Tibial artery (tissue), 4 donors: Measurements from ENCODE around the gene AQP7.
A peak's percentile ranks its signal among the peaks of the same experiment; 100 is the strongest.
"Not testable (repeated sequence)": the region's sequence is repeated elsewhere in the genome, so short reads cannot be mapped to it uniquely, and the experiment has no call there.

ENCODE experiments used
- DNase-seq, 2 donors: peaks; one replicate each; pipeline ENCODE4 v3.0.0-alpha.2; 2019
- H3K27ac ChIP-seq, 2 donors: fragments of 200-600 bp; sonication (generic) in 1 of 2; 1 replicate in 1 of 2; 2 replicates in 1 of 2; pipeline ENCODE4 v1.5.1; 2018 to 2019; ENCODE audit warnings: mild to moderate bottlenecking in 1 of 2
- H3K27me3 ChIP-seq, 2 donors: fragments of 200-600 bp; sonication (generic) in 1 of 2; one replicate each; pipeline versions ENCODE4 v1.5.1 to v1.6.0; 2016 to 2019
- H3K36me3 ChIP-seq, 3 donors: fragments of 200-600 bp; sonication (generic) in 2 of 3; one replicate each; pipeline ENCODE4 v1.5.1; 2016 to 2019; ENCODE audit warnings: mild to moderate bottlenecking in 2 of 3
- H3K4me1 ChIP-seq, 4 donors: fragments of 200-600 bp; sonication (generic) in 2 of 4; 1 replicate in 3 of 4; 2 replicates in 1 of 4; pipeline ENCODE4 v1.5.1; 2016 to 2019
- H3K4me3 ChIP-seq, 2 donors: fragments of 200-600 bp; sonication (generic) in 1 of 2; 1 replicate in 1 of 2; 2 replicates in 1 of 2; pipeline ENCODE4 v1.5.1; 2018 to 2019; ENCODE audit warnings: mild to moderate bottlenecking in 2 of 2
- H3K9me3 ChIP-seq, 3 donors: fragments of 200-600 bp; sonication (generic) in 1 of 3; one replicate each; pipeline ENCODE4 v1.5.1; 2016 to 2019
- intact Hi-C: fragments of 100-400 bp; cut with DNase I; formaldehyde crosslinking; loops from one replicate; pipeline ENCODE4 v1.15.0; 2023; ENCODE audit warnings: low total_unique reads
- TF ChIP-seq, protein P1 (sequence below), 2 experiments: fragments of 200-600 bp in 1 of 2; fragments of 450-650 bp in 1 of 2; IDR thresholded peaks; one replicate each; pipeline ENCODE4 v1.5.1; 2017 to 2019; ENCODE audit warnings: antibody characterized with exemption in 2 of 2, mild to moderate bottlenecking in 1 of 2, moderate library complexity in 1 of 2

The AQP7 gene

DNA sequence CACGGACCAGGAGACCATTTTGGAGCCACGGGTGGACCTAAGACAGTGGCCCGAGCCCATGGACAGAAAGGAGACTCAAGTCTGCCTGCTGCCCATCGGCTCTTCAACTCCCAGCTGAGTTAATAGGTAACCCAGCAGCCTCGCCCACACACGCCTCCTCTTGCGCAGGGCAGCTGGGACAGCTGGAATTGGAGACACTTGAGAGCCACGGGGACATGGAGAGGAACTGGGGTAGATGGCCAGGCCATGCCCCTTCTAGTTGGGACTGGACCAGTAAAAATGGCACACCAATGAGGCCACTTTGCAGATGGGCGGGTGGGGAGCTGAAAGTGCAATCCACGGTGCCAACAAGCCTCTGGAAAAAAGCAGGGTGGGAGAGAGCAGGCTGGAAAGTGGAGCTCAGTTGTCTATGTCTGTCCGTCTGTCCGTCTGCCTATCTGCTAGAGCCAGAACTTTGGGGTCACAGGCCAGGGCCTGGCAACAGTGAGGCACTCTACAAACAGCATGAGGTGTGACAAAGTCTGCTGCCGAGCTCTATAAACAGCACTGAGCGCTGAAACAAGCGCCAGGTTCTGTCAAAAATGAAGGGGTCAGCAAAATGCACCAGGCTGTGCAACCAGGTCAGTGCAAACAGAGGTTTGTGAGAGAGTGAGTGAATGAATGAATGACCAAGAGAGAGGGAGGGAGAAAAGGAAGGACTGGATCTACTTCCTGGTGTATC, 7.0 kb downstream of the AQP7 start:
- peak in 1 of 2 donors; percentile 31 for DNase-seq
- H3K4me1 ChIP-seq: peaks cover 0 to 26% (median 13%) of the 10 kb centered on the region in 4 donors
- H3K4me3 ChIP-seq, H3K36me3 ChIP-seq, H3K27me3 ChIP-seq, H3K27ac ChIP-seq, intact Hi-C loops, H3K9me3 ChIP-seq: not testable (repeated sequence)

DNA sequence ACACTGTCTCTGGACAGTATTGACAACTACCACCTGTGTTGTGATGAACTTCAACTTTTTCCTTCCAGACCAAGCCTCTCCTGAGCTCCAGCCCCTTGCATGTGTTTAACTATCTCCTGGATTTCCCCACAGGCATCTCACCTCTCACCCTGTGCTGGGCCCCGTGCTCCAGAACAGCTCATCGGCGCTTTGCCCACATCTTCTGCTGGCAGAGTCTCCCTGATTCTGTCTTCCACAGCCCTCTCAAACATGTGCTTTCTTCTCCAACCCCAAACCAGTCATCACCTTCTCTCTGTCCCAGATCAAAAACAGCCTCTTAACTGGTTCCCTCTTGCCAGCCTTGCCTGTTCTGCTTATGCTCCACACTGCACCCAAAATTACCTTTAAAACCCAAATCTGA, 8.4 kb downstream of the AQP7 start:
- H3K27me3 ChIP-seq, H3K9me3 ChIP-seq, DNase-seq, intact Hi-C loops, H3K4me3 ChIP-seq, H3K36me3 ChIP-seq, H3K27ac ChIP-seq: not testable (repeated sequence)
- H3K4me1 ChIP-seq: peaks cover 0 to 26% (median 14%) of the 10 kb centered on the region in 4 donors

DNA sequence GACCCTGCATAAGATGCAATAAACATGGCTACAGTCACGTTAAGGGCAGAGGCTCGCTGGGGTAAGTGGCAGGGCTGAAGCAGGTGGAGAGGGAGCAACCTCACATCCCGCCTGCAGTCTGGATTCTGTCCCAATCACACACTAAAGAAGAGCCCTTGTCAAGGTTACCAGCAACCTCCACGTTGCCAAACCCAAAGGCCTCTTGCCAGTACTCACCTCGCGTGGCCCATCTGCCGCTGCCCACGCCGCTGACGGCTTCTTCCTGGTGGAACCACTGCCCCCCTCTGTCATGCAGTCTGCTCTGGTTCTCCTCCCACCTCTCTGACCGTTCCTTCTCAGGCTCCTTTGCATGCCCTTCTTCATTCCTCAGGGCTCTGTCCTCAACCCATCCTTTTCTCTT, 8.8 kb downstream of the AQP7 start:
- H3K9me3 ChIP-seq: no peaks in the 10 kb centered on the region
- DNase-seq: no peak
- TF ChIP-seq, protein P1, sequence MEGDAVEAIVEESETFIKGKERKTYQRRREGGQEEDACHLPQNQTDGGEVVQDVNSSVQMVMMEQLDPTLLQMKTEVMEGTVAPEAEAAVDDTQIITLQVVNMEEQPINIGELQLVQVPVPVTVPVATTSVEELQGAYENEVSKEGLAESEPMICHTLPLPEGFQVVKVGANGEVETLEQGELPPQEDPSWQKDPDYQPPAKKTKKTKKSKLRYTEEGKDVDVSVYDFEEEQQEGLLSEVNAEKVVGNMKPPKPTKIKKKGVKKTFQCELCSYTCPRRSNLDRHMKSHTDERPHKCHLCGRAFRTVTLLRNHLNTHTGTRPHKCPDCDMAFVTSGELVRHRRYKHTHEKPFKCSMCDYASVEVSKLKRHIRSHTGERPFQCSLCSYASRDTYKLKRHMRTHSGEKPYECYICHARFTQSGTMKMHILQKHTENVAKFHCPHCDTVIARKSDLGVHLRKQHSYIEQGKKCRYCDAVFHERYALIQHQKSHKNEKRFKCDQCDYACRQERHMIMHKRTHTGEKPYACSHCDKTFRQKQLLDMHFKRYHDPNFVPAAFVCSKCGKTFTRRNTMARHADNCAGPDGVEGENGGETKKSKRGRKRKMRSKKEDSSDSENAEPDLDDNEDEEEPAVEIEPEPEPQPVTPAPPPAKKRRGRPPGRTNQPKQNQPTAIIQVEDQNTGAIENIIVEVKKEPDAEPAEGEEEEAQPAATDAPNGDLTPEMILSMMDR (IDR thresholded peaks at IDR 0.05): no peak
- H3K27me3 ChIP-seq: no peaks in the 10 kb centered on the region
- peaks cover 0 to 26% (median 14%) of the 10 kb centered on the region in 4 donors for H3K4me1 ChIP-seq
- H3K27ac ChIP-seq: no peak overlapping the region
- intact Hi-C loops: no loop called here
- H3K36me3 ChIP-seq: no peaks in the 10 kb centered on the region
- no peak overlapping the region for H3K4me3 ChIP-seq

DNA sequence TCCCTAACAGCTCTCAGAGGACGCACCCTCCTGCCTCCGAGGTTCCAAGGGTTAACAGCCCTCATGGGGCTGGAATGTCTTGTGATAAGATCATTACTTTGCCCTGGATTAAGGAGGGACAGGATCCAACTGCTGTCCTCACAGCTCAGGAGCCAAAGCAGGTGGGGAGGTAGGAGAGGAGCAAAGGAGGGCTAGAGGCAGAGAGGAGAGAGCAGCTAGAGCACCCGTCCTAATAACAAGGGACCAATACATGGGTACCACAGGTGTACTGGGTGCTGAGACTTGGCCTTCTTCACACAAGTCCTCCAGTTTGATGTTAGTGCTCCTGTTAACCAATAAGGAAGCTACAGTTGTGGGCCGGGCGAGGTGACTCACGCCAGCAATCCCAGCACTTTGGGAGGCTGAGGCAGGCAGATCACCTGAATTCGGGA, 9.8 kb downstream of the AQP7 start:
- H3K9me3 ChIP-seq, H3K27me3 ChIP-seq, H3K4me3 ChIP-seq, intact Hi-C loops, H3K36me3 ChIP-seq, DNase-seq: not testable (repeated sequence)
- Histone ChIP-seq H3K4me1 (peaks cover 0 to 26% (median 14%) of the 10 kb centered on the region in 4 donors), H3K27ac (peak overlapping the region in 1 of 2 donors; percentile 23)

DNA sequence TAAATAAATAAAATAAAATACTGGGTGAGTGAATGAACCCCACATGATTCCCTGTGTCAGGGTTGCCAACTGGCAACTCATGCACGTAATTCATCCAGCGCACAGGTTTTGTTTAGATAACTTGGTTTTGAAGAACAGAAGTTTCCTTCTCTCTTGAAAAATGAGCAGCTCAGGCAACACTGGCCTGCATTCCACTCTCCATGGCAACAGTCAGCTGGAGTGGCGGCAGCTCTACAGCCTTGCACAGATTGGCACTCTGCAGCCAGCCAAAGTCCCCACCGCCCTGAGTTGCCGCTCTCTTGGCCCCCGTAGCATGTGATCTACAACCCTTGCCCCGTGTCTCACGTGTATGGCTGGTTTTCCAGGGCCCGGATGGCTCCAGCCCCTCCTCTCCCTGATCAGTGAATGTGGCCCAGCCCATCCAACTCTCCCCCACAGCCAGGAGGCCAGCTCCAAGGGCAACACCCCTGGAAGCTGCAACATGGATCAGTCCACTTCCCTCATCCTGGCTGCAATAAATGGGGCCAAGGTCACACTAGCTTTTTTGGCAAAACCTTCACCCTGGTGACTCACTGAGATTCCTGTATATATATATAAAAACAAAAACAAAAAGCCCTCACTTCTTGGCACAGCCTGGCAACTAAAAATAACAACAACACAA, 11.1 kb downstream of the AQP7 start:
- H3K36me3 ChIP-seq, intact Hi-C loops, H3K27me3 ChIP-seq, H3K4me3 ChIP-seq, H3K9me3 ChIP-seq: not testable (repeated sequence)
- Histone ChIP-seq H3K27ac (peak overlapping the region; percentile 79 to 86), H3K4me1 (peaks cover 0 to 26% (median 14%) of the 10 kb centered on the region in 4 donors)
- peak; percentile 78 to 91 for DNase-seq

DNA sequence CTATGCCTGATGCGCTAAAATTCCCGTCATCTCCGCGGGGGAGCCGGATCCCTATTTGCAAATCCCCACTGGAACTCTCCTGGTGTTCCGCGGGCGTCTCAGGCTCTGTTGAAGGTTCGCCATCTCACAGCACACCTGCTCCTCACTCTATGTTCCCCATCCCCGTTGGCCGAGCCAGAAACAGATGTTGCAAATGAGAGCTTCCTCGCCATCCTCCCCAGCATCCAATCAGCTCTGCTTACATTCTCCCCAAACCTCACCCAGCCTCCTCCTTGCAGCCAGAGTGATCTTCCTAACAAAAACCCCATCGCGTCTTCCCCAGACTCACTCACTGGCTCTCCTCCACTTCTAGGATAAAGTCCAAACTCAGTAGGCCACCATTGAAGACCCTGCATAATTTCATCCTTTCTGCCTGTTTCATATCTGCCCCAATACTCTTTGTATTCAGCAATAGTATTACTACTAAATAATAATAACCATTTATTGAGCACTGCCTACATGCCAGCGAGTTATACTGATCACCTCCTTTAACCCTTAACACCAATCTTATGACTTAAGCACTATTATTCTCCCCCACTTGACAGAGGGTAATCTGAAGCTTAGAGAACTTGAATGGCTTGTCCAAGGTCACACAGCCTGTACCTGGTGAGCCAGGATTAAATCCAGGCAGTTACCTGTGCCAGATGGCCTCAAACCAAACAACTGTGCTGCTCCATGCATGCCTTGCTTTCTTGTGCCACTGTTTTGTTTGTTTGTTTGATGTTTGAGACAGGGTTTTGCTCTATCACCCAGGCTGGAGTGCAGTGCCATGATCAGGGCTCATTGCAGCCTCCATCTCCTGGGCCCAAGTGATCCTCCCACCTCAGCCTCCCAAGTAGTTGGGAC, 14.0 kb downstream of the AQP7 start:
- H3K27me3 ChIP-seq: no peaks in the 10 kb centered on the region
- no peaks in the 10 kb centered on the region for H3K9me3 ChIP-seq
- H3K4me3 ChIP-seq: no peak overlapping the region
- intact Hi-C loops: no loop called here
- H3K4me1 ChIP-seq: peaks cover 0 to 24% (median 13%) of the 10 kb centered on the region in 4 donors
- no peak for DNase-seq
- no peaks in the 10 kb centered on the region for H3K36me3 ChIP-seq
- TF ChIP-seq, protein P1 (IDR thresholded peaks at IDR 0.05): no peak
- no peak overlapping the region for H3K27ac ChIP-seq

DNA sequence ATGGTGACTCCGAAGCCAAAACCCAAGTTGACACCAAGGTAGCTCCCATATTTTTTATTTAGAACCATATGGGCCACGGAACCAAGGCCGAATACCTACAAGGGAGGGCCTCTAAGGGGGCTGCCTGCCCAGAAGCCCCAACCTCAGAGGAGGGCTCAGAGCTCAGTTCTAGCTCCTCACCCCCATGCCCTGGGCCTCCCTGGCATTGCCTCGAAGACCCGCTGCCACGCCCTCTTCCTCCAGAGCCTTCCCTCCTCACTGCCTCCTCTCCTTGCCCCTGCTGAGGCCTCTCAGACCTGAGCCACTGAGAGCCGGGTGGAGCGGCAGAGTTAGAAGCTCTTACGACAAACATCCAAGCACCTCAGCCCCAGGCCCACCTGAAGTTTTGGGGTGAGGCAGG, 15.4 kb downstream of the AQP7 start:
- intact Hi-C loops, H3K4me3 ChIP-seq, H3K36me3 ChIP-seq, DNase-seq, H3K9me3 ChIP-seq, H3K27ac ChIP-seq, H3K27me3 ChIP-seq: not testable (repeated sequence)
- peaks cover 0 to 18% (median 6%) of the 10 kb centered on the region in 4 donors for H3K4me1 ChIP-seq

DNA sequence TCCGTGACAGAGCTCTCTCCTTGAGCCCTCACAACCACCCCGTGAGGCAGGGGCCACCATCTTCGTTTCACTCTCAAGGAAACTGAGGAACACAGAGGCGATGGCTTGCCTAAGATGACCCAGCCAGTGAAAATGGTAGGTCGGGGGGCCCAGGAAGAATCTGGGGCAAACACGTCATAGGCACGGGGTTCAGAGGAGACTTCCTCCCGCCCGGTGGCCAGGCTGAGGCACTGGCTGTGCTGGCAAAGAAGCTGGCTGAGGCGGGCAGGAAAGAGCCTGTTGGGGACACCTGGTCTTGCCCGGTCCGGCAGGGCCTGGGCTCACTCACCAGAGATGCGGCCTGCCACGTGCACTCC, 15.7 kb downstream of the AQP7 start:
- H3K27ac ChIP-seq, DNase-seq, intact Hi-C loops: not testable (repeated sequence)

DNA sequence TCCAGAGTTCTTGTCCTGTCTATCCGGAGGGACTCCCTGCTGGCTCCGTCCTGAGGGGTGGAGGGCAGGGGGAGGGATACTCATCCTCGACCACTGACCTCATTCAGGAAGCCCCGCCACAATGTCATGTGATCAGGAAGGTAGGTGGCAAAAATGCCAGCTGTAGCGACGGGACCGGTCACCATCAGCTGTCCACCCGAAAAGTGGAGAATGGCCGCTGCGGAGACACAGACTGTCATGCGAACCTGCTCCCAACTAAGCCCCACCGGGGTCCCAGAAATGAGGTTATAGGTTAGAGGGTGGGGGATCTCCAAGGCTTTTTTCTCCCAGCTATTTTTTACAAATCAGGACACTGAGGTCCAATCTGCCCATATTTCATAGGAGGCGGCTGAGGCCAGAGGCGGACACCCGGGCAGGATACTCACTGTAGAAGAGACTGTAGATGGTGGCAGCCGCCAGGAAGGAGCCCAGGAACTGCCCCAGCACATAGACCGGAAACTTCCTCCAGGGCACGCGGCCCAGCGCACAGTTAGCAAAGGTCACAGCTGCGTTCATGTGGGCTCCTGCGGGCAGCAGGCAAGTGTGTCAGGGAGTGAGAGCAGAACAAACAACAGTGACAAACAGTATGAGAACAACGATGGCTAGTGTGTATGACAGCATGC, 16.3 kb downstream of the AQP7 start:
- H3K4me3 ChIP-seq, H3K27me3 ChIP-seq, H3K27ac ChIP-seq, DNase-seq, intact Hi-C loops, H3K36me3 ChIP-seq, H3K9me3 ChIP-seq: not testable (repeated sequence)
- H3K4me1 ChIP-seq: peaks cover 0 to 12% (median 4%) of the 10 kb centered on the region in 4 donors

More for the DNA sequence above, 15.7 kb downstream of the AQP7 start:
- H3K36me3 ChIP-seq, H3K27me3 ChIP-seq, H3K9me3 ChIP-seq, H3K4me3 ChIP-seq: not testable (repeated sequence)
- peaks cover 0 to 14% (median 4%) of the 10 kb centered on the region in 4 donors for H3K4me1 ChIP-seq

DNA sequence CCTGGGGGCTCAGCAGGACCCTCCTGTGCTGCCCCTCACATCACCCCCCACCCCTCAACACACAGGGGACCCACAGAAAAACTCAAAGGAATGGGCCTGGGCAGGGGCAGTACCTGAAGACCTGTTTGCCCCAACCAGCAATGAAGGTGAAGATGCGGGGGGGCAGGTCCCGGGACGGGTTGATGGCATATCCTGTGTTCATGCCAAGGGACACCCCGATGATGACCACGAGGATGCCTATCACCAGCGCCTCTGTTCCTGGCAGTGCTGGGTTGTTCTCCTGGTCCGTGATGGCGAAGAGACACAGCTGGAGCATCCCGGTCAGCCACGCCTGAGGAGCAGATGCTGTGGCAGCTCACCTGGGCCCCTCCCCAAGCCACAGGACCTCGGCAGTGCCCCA, 16.8 kb downstream of the AQP7 start:
- H3K4me3 ChIP-seq, DNase-seq, H3K9me3 ChIP-seq, H3K4me1 ChIP-seq, H3K27me3 ChIP-seq, H3K27ac ChIP-seq, intact Hi-C loops, H3K36me3 ChIP-seq: not testable (repeated sequence)

DNA sequence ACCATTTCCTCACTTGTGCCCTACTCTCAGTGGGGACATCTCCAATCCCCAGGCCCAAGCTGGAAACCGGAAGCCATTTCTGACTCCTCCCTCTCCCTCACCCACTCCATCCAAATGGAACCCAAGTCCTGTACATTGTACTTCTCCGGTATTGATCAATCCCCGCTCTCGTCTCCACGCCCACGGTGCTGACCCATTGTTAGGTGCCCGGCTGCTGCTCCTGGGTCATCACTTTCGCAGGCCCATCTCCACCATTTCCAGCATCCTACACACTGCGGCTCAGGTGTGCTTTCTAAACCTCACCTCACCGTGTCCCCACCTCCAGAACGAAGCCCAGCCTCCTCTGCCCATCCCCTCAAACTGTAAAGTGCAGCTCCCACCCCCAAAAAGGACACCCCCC, 19.0 kb downstream of the AQP7 start:
- H3K4me3 ChIP-seq, H3K27me3 ChIP-seq, H3K27ac ChIP-seq, intact Hi-C loops, H3K9me3 ChIP-seq, H3K36me3 ChIP-seq, H3K4me1 ChIP-seq: not testable (repeated sequence)
- peak in 1 of 2 donors; percentile 42 for DNase-seq
